LNCAP (cell line): ENCODE measurements around the gene GMDS.
A peak's percentile ranks its signal among the peaks of the same experiment; 100 is the strongest.

Source experiments
- TF ChIP-seq, protein P1 (sequence below): fragments of 450-650 bp; IDR thresholded peaks from 2 replicates; pipeline ENCODE4 v1.5.1; 2017; ENCODE audit warnings: mild to moderate bottlenecking

GMDS gene

DNA sequence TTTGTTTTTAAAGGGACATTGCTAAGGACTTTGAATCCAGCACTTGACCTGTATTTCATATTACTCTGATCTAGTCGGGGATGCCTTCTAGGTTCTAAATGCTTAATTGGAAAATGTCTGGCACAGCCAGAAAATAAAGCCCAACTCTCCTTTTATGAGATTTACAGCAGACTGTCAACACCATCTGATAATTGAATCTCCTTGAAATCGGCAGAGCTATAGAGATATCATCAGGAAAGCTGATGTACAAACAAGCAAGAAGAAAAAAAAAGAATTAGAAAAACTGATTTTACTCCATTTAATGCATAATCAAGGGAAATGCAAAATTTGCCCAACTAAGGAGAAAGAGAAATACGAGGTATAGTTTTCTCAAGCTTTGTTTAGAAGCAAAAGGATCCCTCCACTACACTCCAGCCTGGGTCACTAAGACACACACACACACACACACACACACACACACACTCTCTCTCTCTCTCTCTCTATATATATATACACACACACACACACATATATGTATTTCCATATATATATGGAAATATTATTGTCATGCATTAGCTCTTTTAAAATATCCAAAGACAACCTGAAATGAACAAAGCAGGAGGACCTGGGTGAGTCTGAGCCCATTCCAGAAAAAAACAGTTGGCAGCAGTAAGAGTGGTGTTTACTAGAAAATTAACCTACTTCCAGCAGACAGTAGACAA, 645.2 kb downstream of the GMDS start:
- TF ChIP-seq, protein P1, sequence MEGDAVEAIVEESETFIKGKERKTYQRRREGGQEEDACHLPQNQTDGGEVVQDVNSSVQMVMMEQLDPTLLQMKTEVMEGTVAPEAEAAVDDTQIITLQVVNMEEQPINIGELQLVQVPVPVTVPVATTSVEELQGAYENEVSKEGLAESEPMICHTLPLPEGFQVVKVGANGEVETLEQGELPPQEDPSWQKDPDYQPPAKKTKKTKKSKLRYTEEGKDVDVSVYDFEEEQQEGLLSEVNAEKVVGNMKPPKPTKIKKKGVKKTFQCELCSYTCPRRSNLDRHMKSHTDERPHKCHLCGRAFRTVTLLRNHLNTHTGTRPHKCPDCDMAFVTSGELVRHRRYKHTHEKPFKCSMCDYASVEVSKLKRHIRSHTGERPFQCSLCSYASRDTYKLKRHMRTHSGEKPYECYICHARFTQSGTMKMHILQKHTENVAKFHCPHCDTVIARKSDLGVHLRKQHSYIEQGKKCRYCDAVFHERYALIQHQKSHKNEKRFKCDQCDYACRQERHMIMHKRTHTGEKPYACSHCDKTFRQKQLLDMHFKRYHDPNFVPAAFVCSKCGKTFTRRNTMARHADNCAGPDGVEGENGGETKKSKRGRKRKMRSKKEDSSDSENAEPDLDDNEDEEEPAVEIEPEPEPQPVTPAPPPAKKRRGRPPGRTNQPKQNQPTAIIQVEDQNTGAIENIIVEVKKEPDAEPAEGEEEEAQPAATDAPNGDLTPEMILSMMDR: no peak

DNA sequence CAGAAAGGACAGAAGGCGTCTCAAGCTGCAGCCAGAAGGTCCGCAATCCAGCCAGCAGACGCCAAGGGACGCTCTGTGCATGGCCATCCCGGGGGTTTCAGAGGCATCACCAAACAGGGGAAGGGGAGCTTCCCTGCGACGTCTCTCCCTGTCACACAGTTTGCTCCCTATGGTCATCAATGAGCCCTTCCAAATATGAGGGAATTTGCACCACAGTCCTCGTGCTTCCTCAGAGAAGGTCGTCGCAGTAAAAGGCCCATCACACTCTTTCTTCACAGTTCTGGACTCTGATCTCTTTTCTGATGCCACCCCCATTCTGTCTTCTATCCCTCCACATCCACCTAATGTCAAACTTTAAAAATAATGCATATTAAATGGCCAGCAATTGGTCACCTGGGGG, 645.9 kb downstream of the GMDS start:
- TF ChIP-seq, protein P1: no peak

DNA sequence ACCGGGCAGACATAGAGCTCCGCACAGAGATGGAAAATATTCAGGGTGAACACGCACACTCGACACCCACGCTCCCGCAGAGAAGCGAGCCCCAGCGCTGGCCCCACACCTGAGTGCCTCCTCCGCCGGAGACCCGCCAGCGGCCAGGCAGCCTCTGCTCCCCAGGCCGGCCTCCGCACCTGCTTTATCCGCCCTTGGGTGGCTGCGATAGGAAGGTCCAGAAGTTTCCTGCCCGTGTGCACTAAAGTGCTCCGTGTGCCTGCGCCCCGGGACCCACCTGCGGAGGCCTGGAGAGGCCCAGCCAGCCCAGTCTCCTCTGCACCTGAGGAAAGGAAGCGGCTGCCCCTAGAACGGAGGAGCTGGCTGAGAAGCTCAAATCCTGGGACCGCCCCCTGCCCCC, 646.5 kb downstream of the GMDS start:
- TF ChIP-seq, protein P1: no peak

DNA sequence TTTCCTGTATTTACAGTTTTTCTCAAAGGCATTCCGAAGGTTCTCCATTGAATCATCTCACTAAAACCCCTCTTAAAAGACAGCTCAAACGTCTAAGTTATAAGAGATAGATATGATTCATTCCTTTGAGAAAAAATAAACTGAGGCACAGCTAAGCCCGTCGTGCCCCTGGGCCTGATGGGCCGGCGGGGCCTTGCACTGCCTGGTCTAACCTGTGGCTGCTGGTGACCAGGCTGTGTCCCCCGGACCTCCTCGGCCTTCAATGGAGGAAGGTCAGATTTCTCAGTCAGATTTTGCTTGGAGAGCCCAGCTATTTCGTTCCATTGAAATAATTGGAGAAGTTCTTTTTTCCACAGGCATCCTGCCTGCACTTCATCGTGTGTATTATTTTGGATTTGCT, 647.0 kb downstream of the GMDS start:
- TF ChIP-seq, protein P1: no peak

DNA sequence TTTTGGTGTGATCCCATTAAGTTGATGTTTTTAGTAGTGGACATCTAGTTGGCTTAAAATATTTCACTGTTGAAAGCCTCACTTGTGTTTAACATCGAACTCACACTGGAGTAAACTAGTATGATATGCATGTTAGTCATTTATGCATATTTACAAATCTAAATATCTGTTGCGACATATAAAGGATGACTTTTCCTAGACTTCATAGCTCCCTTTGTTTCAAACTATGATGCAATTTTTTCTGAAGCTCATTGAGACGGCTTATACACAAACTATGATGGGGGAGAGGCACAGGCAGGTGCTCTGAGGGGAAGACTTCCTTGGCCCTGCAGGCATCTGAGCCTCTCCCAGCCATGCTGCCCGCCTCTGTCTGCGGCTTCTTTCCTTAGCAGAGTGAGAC, 647.5 kb downstream of the GMDS start:
- TF ChIP-seq, protein P1: no peak

DNA sequence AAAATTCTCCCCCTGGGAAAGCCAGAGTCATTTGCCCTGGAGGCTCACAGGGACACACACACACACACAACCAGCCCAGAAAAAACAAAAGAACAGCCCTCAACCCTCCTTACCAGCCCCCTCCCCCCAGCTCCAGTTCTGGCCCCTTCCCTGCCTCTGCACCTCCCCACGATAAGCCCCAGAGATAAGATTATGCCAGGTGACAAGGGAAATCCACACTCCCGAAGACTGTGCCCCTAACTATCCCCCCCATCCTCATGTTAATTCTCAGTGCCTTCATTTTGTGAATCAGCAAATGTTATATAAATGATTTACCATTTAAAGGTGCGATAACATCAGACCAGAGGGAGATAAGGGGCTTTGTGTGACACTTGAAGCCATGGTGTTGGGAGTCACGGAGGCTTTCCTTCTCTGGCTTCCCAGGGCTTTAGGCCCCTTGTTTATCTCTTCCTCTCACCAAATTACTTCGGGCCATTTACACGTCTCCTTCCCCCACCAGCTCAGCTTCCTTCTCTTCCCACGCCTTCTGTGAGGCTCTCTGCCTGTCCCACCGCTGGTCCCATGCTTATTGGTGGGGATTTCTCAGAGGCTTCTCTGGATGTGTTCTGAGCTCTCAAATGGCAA, 648.2 kb downstream of the GMDS start:
- TF ChIP-seq, protein P1: no peak

DNA sequence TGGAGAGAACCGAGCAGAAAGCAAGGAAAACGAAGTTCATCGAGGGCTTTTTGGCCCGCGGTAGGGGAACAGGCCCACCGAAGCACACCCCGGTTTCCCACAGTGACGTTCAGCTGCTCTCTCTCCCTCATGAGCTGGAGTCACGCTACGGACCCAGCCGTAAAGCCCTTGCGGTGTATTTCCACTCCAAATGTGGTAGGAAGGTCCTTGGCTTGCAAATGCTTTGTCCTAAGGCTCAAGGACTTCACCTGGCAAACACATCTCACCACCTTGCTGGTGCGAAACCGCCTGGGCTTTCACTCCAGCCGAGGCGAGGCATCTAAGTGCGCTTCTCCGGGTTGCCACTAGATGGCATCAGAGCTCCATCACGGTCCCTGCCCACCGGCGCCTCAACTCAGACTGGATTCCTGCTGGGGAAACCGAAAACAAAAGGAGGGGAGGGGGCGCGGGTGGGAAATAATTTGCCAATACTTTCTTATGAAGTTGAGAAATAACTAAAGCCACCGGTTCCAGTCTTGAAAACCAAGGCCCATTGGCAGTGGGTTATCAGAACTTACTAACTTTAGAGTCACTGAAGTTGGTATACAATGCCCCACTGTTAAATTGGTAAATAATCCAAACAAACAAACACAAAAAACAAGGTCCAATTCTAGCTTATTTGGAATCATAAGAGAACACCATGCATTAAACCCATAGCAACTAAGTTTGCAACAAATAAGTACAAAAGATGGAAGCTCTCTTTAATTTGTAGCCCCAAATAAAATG, 649.1 kb downstream of the GMDS start:
- TF ChIP-seq, protein P1: peak; percentile 86
